HepG2 (cell line): ENCODE data around the gene NODAL. TPM values are rescaled to one million over a fixed set of nuclear protein-coding genes. Genes with fewer than 3 reads are reported as not detected.

Experiments used
- CAMTA2 ChIP-seq: sonication (generic); formaldehyde crosslinking; IDR thresholded peaks from 2 replicates; pipeline ENCODE4 v1.4.0; 2020; ENCODE audit warnings: mild to moderate bottlenecking, missing genetic modification reagents, borderline replicate concordance
- EHMT2 ChIP-seq: fragments of 200-600 bp; sonication (generic); IDR thresholded peaks from 2 replicates; pipeline ENCODE4 v1.7.0; 2017; ENCODE audit warnings: antibody characterized with exemption, low read depth, low read length, borderline replicate concordance
- ETV5 ChIP-seq: IDR thresholded peaks from 2 replicates; pipeline ENCODE4 v1.6.1; 2018; ENCODE audit warnings: missing biosample characterization, missing genetic modification reagents, inconsistent platforms, borderline replicate concordance
- HOXA5 ChIP-seq: sonication (generic); formaldehyde crosslinking; IDR thresholded peaks from 2 replicates; pipeline ENCODE4 v1.4.0; 2020; ENCODE audit warnings: missing genetic modification reagents
- KDM1A ChIP-seq: IDR thresholded peaks from 2 replicates; pipeline ENCODE4 v1.6.1; 2016; ENCODE audit warnings: missing compliant biosample characterization
- KLF13 ChIP-seq: sonication (generic); formaldehyde crosslinking; IDR thresholded peaks from 2 replicates; pipeline ENCODE4 v1.4.0; 2020; ENCODE audit warnings: mild to moderate bottlenecking, missing genetic modification reagents
- MEIS2 ChIP-seq: sonication (generic); formaldehyde crosslinking; IDR thresholded peaks from 2 replicates; pipeline ENCODE4 v1.9.0; 2021; ENCODE audit warnings: mild to moderate bottlenecking, missing genetic modification reagents
- NFKBIZ ChIP-seq: IDR thresholded peaks from 2 replicates; pipeline ENCODE4 v1.6.1; 2018; ENCODE audit warnings: missing genetic modification reagents, missing compliant biosample characterization
- NONO ChIP-seq, 2 experiments: fragments of 450-650 bp in 1 of 2; sonication (generic) in 1 of 2; formaldehyde crosslinking in 1 of 2; IDR thresholded peaks in 1 of 2; conservative IDR thresholded peaks in 1 of 2; 2 replicates each; pipeline versions ENCODE4 v1.6.1 to v1.8.0; 2017 to 2022; ENCODE audit warnings: mild to moderate bottlenecking in 1 of 2, missing genetic modification reagents in 1 of 2, moderate library complexity in 1 of 2
- REPIN1 ChIP-seq: sonication (generic); formaldehyde crosslinking; IDR thresholded peaks from 2 replicates; pipeline ENCODE4 v1.8.0; 2022; ENCODE audit warnings: missing genetic modification reagents, low read depth, mild to moderate bottlenecking, borderline replicate concordance
- RFX1 ChIP-seq: fragments of 450-650 bp; IDR thresholded peaks from 2 replicates; pipeline ENCODE4 v1.6.1; 2017
- RFXANK ChIP-seq: IDR thresholded peaks from 2 replicates; pipeline ENCODE4 v1.6.1; 2016
- SMAD9 ChIP-seq: sonication (generic); formaldehyde crosslinking; IDR thresholded peaks from 2 replicates; pipeline ENCODE4 v1.5.1; 2020; ENCODE audit warnings: mild to moderate bottlenecking, missing genetic modification reagents
- TMF1 ChIP-seq: sonication (generic); formaldehyde crosslinking; IDR thresholded peaks from 2 replicates; pipeline ENCODE4 v1.8.1; 2022; ENCODE audit warnings: low read depth, missing genetic modification reagents
- ZKSCAN5 ChIP-seq: sonication (generic); formaldehyde crosslinking; IDR thresholded peaks from 2 replicates; pipeline ENCODE4 v1.5.1; 2020; ENCODE audit warnings: mild to moderate bottlenecking, missing genetic modification reagents
- ZNF124 ChIP-seq: sonication (generic); formaldehyde crosslinking; IDR thresholded peaks from 2 replicates; pipeline ENCODE4 v1.4.0; 2020; ENCODE audit warnings: missing genetic modification reagents
- ZNF160 ChIP-seq: sonication (generic); formaldehyde crosslinking; IDR thresholded peaks from 2 replicates; pipeline ENCODE4 v1.8.0; 2022; ENCODE audit warnings: mild to moderate bottlenecking, inconsistent platforms, missing genetic modification reagents
- ZNF3 ChIP-seq: IDR thresholded peaks from 2 replicates; pipeline ENCODE4 v1.7.0; 2017; ENCODE audit warnings: inconsistent platforms
- ZNF343 ChIP-seq: sonication (generic); formaldehyde crosslinking; IDR thresholded peaks from 2 replicates; pipeline ENCODE4 v1.4.0; 2020; ENCODE audit warnings: mild to moderate bottlenecking, missing genetic modification reagents
- ZNF496 ChIP-seq: sonication (generic); formaldehyde crosslinking; IDR thresholded peaks from 2 replicates; pipeline ENCODE4 v1.8.1; 2023; ENCODE audit warnings: mild to moderate bottlenecking, moderate library complexity, missing genetic modification reagents; ENCODE audit not compliant: insufficient replicate concordance
- ZNF570 ChIP-seq: sonication (generic); formaldehyde crosslinking; IDR thresholded peaks from 2 replicates; pipeline ENCODE4 v1.4.0; 2020; ENCODE audit warnings: mild to moderate bottlenecking, missing genetic modification reagents, borderline replicate concordance
- ZNF746 ChIP-seq: sonication (generic); formaldehyde crosslinking; IDR thresholded peaks from 2 replicates; pipeline ENCODE4 v1.8.0; 2022; ENCODE audit warnings: mild to moderate bottlenecking, missing genetic modification reagents
- ZNF776 ChIP-seq: sonication (generic); formaldehyde crosslinking; IDR thresholded peaks from 2 replicates; pipeline ENCODE4 v1.4.0; 2020; ENCODE audit warnings: mild to moderate bottlenecking, missing genetic modification reagents
- polyA plus RNA-seq, 8 experiments: library from polyadenylated mRNA; depleted of rRNA in 3 of 8; stranded (reverse) in 7 of 8; unstranded in 1 of 8; fragments of >200 nt; fragmentation: Illumina TruSeq in 4 of 8; extraction: Trizol in 4 of 8; gene quantifications; 2 replicates each; pipeline versions ENCODE4 v1.2.1 to v1.2.3, GENCODE V29; 2011 to 2016; ENCODE audit warnings: low read depth in 4 of 8, missing spikeins in 1 of 8, mixed read lengths in 1 of 8; ENCODE audit not compliant: insufficient read depth in 1 of 8
- total RNA-seq, 5 experiments: library from RNA; depleted of rRNA; stranded (reverse); fragments of >200 nt; fragmentation: Illumina TruSeq; extraction: Trizol; gene quantifications; 2 replicates each; pipeline ENCODE4 v1.2.3, GENCODE V29; 2016; ENCODE audit warnings: low read depth in 1 of 5
- TF ChIP-seq, protein P1 (sequence below): sonication (generic); formaldehyde crosslinking; IDR thresholded peaks from 2 replicates; pipeline ENCODE4 v1.9.0; 2021; ENCODE audit warnings: missing genetic modification reagents, mild to moderate bottlenecking, borderline replicate concordance
- TF ChIP-seq, protein P2 (sequence below): sonication (generic); formaldehyde crosslinking; IDR thresholded peaks from 2 replicates; pipeline ENCODE4 v1.4.0; 2020; ENCODE audit warnings: missing genetic modification reagents, borderline replicate concordance
- TF ChIP-seq, protein P3 (sequence below): sonication (generic); formaldehyde crosslinking; conservative IDR thresholded peaks from 2 replicates; pipeline ENCODE4 v1.4.0; 2020; ENCODE audit warnings: missing genetic modification reagents

The NODAL gene
- total and polyA plus RNA-seq, 2 of the 13 experiments (the other 11 are each of a cell fraction or from before 2014, with no cell fraction given) = not detected

DNA sequence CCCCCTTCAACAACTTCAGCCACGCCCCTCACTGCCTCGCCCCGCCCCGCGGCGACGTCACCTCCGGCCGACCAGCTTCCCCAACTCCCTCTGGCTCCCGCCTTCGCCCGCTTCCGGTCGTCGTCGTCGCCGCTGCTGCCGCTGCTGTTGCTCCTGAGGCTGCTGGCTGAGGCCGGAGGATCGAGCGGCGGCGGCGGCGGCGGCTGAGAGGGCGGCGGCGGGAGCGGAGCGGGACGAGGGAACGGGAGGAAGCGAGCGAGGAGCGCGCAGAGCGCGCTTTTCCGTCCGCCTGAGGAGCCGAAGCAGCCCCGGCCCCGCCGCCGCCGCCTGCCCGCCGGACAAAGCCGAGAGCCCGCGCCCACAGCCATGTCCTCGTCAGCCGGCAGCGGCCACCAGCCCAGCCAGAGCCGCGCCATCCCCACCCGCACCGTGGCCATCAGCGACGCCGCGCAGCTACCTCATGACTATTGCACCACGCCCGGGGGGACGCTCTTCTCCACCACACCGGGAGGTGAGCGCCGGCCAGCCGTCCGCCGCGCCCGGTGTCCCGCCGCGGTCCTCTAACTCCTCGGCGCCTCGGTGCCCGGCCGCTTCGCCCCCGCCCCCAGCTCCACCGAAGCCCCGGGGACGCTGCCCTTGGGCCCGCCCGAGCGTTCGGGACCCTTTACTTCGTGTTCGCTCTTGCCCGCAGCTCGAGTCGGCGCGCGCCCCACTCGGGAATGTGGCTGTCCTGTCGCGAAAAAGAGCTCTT lies 37.3 kb downstream of the NODAL start, which contains the start of gene EIF4EBP2 (continued):
- TF ChIP-seq, protein P1, sequence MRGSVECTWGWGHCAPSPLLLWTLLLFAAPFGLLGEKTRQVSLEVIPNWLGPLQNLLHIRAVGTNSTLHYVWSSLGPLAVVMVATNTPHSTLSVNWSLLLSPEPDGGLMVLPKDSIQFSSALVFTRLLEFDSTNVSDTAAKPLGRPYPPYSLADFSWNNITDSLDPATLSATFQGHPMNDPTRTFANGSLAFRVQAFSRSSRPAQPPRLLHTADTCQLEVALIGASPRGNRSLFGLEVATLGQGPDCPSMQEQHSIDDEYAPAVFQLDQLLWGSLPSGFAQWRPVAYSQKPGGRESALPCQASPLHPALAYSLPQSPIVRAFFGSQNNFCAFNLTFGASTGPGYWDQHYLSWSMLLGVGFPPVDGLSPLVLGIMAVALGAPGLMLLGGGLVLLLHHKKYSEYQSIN (CRISPR knock-in tag) = no peak
- TF ChIP-seq ZNF160 (CRISPR knock-in tag) (0 out of 2 replicates have a peak, but pooled peaks have one; percentile 40), REPIN1 (CRISPR knock-in tag) (peak; percentile 64; the same call in 1 of the 2 replicates), NONO (IDR thresholded peaks at IDR 0.05) (no peak), NONO (CRISPR knock-in tag; conservative IDR thresholded peaks at IDR 0.05) (peak; percentile 82), RFXANK (no peak), EHMT2 (no peak), ZNF746 (no peak), ZNF496 (CRISPR knock-in tag) (no peak), TMF1 (CRISPR knock-in tag) (peak; percentile 61; the same call in 1 of the 2 replicates), HOXA5 (CRISPR knock-in tag) (no peak), KLF13 (no peak), SMAD9 (CRISPR knock-in tag) (no peak), ZNF570 (CRISPR knock-in tag) (no peak), ZNF124 (CRISPR knock-in tag) (no peak), KDM1A (CRISPR knock-in tag) (no peak), ZNF3 (CRISPR knock-in tag) (no peak), RFX1 (no peak), MEIS2 (CRISPR knock-in tag) (0 out of 2 replicates have a peak, but pooled peaks have one; percentile 46), NFKBIZ (CRISPR knock-in tag) (0 out of 2 replicates have a peak, but pooled peaks have one; percentile 56), ZNF776 (peak; percentile 74; the same call in 1 of the 2 replicates), ETV5 (CRISPR knock-in tag) (peak; percentile 97), CAMTA2 (no peak), ZKSCAN5 (CRISPR knock-in tag) (no peak), ZNF343 (no peak)
- TF ChIP-seq, protein P2, sequence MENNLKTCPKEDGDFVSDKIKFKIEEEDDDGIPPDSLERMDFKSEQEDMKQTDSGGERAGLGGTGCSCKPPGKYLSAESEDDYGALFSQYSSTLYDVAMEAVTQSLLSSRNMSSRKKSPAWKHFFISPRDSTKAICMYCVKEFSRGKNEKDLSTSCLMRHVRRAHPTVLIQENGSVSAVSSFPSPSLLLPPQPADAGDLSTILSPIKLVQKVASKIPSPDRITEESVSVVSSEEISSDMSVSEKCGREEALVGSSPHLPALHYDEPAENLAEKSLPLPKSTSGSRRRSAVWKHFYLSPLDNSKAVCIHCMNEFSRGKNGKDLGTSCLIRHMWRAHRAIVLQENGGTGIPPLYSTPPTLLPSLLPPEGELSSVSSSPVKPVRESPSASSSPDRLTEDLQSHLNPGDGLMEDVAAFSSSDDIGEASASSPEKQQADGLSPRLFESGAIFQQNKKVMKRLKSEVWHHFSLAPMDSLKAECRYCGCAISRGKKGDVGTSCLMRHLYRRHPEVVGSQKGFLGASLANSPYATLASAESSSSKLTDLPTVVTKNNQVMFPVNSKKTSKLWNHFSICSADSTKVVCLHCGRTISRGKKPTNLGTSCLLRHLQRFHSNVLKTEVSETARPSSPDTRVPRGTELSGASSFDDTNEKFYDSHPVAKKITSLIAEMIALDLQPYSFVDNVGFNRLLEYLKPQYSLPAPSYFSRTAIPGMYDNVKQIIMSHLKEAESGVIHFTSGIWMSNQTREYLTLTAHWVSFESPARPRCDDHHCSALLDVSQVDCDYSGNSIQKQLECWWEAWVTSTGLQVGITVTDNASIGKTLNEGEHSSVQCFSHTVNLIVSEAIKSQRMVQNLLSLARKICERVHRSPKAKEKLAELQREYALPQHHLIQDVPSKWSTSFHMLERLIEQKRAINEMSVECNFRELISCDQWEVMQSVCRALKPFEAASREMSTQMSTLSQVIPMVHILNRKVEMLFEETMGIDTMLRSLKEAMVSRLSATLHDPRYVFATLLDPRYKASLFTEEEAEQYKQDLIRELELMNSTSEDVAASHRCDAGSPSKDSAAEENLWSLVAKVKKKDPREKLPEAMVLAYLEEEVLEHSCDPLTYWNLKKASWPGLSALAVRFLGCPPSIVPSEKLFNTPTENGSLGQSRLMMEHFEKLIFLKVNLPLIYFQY = no peak
- TF ChIP-seq, protein P3, sequence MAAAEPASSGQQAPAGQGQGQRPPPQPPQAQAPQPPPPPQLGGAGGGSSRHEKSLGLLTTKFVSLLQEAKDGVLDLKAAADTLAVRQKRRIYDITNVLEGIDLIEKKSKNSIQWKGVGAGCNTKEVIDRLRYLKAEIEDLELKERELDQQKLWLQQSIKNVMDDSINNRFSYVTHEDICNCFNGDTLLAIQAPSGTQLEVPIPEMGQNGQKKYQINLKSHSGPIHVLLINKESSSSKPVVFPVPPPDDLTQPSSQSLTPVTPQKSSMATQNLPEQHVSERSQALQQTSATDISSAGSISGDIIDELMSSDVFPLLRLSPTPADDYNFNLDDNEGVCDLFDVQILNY (CRISPR knock-in tag) = peak; percentile 56; the same call in 1 of the 2 replicates
